Measurements from ENCODE around the gene ACVR1B. TPM values are rescaled to one million over a fixed set of nuclear protein-coding genes. Genes with fewer than 3 reads are reported as not detected.
A peak's percentile ranks its signal among the peaks of the same experiment; 100 is the strongest.

ACVR1B gene
- total and polyA plus RNA-seq, 9 of the 15 experiments (the other 6 are each of a cell fraction or from before 2014, with no cell fraction given): 0.97 to 15.1 (median 6.8) TPM

- TF ChIP-seq ZMIZ1 (IDR thresholded peaks at IDR 0.05; ENCODE audit: low read depth in 2 of 2, low read length in 2 of 2) (0 out of 4 replicates have a peak, but pooled peaks of 1 of the 2 experiments have one; percentile 25), L3MBTL2 (IDR thresholded peaks at IDR 0.05) (peak; percentile 77), JUN (IDR thresholded peaks at IDR 0.05; ENCODE audit: borderline replicate concordance, low read depth, low read length) (0 out of 2 replicates have a peak, but pooled peaks have one; percentile 17), JUN (CRISPR knock-in tag; IDR thresholded peaks at IDR 0.05; ENCODE audit: borderline replicate concordance) (no peak), PHF20 (IDR thresholded peaks at IDR 0.05; ENCODE audit: partially characterized antibody) (peak; percentile 43), ATF1 (CRISPR knock-in tag; IDR thresholded peaks at IDR 0.05) (no peak), ATF1 (tag; IDR thresholded peaks at IDR 0.05) (peak; percentile 43; the same call in 1 of the 2 replicates), JUND (IDR thresholded peaks at IDR 0.05; ENCODE audit: borderline replicate concordance, low read depth, low read length) (peak; percentile 38; the same call in 1 of the 2 replicates), JUND (tag; IDR thresholded peaks at IDR 0.05; ENCODE audit: borderline replicate concordance, low read depth, low read length) (no peak; the same call in 2 of the 3 replicates), ESRRA (IDR thresholded peaks at IDR 0.05; ENCODE audit: borderline replicate concordance, low read depth) (peak; percentile 41; the same call in 1 of the 2 replicates), SRF (CRISPR knock-in tag; IDR thresholded peaks at IDR 0.05) (0 out of 4 replicates have a peak, but pooled peaks of 1 of the 2 experiments have one; percentile 52), LEF1 (IDR thresholded peaks at IDR 0.05) (0 out of 2 replicates have a peak, but pooled peaks have one; percentile 47), ZFP36 (IDR thresholded peaks at IDR 0.05; ENCODE audit: low read depth, low read length, partially characterized antibody) (peak; percentile 10), ZNF592 (IDR thresholded peaks at IDR 0.05) (peak; percentile 42; the same call in 1 of the 2 replicates), HDAC2 (IDR thresholded peaks at IDR 0.05) (0 out of 2 replicates have a peak, but pooled peaks have one; percentile 41), ZFX (CRISPR knock-in tag; IDR thresholded peaks at IDR 0.05) (peak; percentile 77), CCNT2 (IDR thresholded peaks at IDR 0.05; ENCODE audit: borderline replicate concordance, extremely low read depth, insufficient read length, low read depth, low read length) (peak; percentile 26)
- TF ChIP-seq, protein P1, sequence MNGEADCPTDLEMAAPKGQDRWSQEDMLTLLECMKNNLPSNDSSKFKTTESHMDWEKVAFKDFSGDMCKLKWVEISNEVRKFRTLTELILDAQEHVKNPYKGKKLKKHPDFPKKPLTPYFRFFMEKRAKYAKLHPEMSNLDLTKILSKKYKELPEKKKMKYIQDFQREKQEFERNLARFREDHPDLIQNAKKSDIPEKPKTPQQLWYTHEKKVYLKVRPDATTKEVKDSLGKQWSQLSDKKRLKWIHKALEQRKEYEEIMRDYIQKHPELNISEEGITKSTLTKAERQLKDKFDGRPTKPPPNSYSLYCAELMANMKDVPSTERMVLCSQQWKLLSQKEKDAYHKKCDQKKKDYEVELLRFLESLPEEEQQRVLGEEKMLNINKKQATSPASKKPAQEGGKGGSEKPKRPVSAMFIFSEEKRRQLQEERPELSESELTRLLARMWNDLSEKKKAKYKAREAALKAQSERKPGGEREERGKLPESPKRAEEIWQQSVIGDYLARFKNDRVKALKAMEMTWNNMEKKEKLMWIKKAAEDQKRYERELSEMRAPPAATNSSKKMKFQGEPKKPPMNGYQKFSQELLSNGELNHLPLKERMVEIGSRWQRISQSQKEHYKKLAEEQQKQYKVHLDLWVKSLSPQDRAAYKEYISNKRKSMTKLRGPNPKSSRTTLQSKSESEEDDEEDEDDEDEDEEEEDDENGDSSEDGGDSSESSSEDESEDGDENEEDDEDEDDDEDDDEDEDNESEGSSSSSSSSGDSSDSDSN (IDR thresholded peaks at IDR 0.05; ENCODE audit: borderline replicate concordance in 1 of 2, low read depth in 2 of 2, low read length in 2 of 2): peak in 1 of 2 experiments; percentile 24; a peak in 1 of 4 replicates
Measured at GRCh38 chr12:52010152-52010622, 58.7 kb downstream of the ACVR1B start (continued).
